ENCODE data around the gene DDX51. TPM values are rescaled to one million over a fixed set of nuclear protein-coding genes. Genes with fewer than 3 reads are reported as not detected.

The DDX51 gene, protein sequence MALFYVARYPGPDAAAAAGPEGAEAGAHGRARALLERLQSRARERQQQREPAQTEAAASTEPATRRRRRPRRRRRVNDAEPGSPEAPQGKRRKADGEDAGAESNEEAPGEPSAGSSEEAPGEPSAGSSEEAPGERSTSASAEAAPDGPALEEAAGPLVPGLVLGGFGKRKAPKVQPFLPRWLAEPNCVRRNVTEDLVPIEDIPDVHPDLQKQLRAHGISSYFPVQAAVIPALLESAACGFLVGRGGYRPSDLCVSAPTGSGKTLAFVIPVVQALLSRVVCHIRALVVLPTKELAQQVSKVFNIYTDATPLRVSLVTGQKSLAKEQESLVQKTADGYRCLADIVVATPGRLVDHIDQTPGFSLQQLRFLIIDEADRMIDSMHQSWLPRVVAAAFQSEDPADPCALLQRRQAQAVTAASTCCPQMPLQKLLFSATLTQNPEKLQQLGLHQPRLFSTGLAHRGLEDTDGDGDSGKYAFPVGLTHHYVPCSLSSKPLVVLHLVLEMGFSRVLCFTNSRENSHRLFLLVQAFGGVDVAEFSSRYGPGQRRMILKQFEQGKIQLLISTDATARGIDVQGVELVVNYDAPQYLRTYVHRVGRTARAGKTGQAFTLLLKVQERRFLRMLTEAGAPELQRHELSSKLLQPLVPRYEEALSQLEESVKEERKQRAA
- 12.0 and 12.5 TPM in 2 replicates for total RNA-seq (2014; rRNA removed; shearing (Covaris generic))

DNA sequence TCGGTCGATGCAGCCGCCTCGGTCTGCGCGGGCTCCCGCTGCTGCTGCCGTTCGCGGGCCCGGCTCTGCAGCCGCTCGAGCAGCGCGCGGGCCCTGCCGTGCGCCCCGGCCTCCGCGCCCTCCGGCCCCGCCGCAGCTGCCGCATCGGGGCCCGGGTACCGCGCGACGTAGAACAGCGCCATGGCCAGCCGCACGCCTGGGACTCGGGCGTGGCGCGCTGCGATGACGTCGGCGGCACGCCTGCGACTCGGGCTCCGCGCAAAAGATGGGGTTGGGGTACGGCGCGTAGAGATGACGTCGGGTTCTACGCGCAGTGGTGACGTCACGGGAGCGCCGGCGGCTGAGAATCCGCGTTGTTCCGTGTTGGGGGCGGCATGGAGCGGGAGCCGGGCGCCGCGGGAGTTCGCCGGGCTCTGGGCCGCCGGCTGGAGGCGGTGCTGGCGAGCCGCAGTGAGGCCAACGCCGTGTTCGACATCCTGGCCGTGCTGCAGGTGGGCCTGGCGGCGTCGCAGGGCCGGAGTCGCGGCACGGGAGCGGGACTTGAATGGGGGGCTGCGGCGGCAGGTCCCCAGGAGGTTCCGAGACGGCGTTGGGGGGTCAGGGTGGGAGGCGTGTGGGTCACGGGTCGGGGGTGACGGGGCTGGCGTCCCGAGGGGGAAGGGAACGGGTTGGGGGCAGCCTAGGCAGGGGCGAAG, at the start of gene DDX51, which contains the start of gene NOC4L:
DDX51 (minus strand) TSS at position 205 of the 695 bp plus-strand sequence; CDS start at position 182, 23 bp downstream.
NOC4L (plus strand) TSS at position 343 of the 695 bp plus-strand sequence; CDS start at position 375, 32 bp downstream.
- peak; percentile 89 to 92 for DNase-seq
- Histone ChIP-seq H3K4me3 (peak within 1 kb of the TSS; percentile 83), H3K27me3 (no peaks in the 10 kb centered on the region), H3K36me3 (peaks cover 24% of the 10 kb centered on the region), H3K27ac (peak within 1 kb of the TSS; percentile 50), H3K4me1 (no peaks in the 10 kb centered on the region), H3K9me3 (replicated peaks) (no peaks in the 10 kb centered on the region)

DNA sequence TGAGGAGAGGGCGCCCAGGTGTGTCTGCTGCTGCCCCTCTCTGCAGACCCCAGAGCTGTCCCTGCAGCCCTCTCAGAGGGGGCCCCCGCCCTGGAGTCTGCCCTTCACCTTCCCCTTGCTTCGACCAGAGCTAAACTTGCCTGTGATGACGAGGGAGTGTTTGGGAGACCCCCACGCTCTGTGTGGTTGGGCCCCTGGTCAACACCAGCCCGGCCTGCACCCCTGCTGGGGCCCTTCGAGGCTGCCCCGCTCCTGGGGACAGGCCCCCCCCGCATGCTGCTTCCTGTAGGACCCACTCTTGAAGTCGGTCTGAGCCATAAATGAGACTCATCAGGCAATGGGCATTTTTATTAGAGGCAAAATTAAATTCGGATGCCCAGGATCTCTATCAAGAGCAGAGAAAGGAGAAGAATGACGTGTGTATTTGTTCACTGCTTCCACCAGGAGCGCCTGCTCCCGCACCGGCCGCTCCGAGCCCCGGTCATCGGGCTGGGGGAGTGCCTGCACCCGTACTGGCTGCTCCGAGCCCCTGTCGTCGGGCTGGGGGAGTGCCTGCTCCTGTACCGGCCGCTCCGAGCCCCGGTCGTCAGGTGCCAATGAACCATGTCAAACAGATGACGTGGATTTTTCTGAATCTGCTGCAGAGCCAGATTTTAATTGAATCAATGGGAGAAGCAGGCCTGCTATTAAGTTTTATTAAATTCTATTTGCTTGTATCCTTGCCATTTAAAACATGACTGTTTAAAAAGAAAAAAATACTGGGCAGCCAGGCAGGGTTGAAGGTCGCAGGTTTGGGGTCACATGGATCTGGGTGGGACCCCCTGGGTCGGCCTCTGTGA, 47.8 kb upstream of the DDX51 start:
- Histone ChIP-seq H3K9me3 (replicated peaks) (no peaks in the 10 kb centered on the region), H3K4me1 (no peaks in the 10 kb centered on the region), H3K27me3 (no peaks in the 10 kb centered on the region), H3K4me3 (no peak overlapping the region), H3K27ac (no peak overlapping the region), H3K36me3 (no peaks in the 10 kb centered on the region)
- no peak for DNase-seq

DNA sequence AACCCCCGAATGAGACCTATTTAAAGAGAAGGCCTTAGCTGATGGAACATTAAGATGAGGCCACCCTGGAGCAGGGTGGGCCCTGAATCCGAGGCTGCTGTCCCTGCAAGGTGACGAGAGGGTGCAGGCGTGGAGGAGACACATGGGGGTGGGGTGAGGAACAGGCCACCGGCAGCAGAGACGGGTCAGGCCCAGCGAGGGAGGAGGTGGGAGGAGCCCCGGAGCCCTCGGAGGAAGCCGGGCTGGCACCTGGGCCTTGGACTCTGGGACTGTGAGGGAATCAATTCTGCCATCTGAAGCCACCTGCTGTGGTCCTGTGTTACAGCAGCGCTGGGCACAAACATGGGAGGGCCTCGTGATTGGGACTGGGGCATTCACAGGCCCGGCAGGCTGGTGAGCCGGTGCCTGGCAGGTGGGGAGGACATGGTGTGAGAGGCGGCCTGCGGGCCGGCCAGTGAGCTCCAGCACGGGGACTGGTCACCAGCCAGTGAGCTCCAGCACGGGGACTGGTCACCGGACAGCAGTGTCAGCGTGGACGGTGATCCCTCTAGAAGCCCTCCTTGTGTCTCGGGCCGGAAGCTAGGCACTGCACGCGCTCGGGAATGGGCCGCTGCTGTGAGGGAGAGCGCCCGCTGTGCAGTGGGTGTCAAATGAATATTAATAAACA, 46.8 kb upstream of the DDX51 start:
- H3K27me3 ChIP-seq, result no peaks in the 10 kb centered on the region
- H3K27ac ChIP-seq, result no peak overlapping the region
- no peaks in the 10 kb centered on the region for H3K36me3 ChIP-seq
- H3K4me3 ChIP-seq, result no peak overlapping the region
- no peak for DNase-seq
- no peaks in the 10 kb centered on the region for H3K9me3 ChIP-seq (replicated peaks)
- no peaks in the 10 kb centered on the region for H3K4me1 ChIP-seq

DNA sequence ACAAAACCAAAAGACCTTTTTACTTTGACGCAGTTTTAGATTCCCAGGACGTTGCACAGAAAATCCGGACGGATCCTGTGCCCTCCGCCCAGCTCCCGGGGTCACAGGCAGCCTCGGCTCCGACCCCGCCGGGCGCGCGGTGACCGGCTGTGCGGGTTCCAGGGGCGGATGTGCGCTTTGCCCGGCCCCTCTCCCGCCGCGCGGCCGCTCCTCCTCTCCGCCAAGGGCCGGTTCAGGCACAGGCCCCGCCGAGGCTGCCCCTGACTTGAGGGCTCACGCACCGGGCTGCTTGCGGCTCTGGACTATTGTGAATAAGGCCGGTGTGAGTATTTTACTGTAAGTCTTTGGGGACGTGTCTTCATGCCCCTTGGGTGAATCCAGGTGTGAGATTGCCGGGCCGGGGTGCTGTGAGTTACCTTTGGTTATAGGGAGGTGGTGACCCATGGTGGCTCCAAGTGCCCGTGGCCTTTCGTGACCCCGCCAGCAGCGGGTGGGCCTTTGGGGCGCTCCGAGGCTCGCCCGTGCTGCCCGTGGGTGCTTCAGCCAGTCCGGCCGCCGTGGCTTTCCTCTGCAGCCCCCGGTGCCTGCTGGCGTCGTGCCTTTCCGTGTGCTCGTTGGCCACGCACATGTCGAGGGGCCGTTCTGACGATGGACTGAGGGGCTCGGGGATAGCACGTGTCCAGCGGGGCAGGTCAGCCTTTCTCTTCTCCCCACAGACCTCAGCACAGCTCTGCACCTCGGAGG, 46.1 kb upstream of the DDX51 start:
- peak overlapping the region; percentile 26 for H3K27ac ChIP-seq
- H3K27me3 ChIP-seq, result no peaks in the 10 kb centered on the region
- peak overlapping the region; percentile 62 for H3K4me3 ChIP-seq
- DNase-seq, result peak in 1 of 2 experiments; percentile 16
- H3K9me3 ChIP-seq (replicated peaks), result no peaks in the 10 kb centered on the region
- no peaks in the 10 kb centered on the region for H3K4me1 ChIP-seq
- no peaks in the 10 kb centered on the region for H3K36me3 ChIP-seq

DNA sequence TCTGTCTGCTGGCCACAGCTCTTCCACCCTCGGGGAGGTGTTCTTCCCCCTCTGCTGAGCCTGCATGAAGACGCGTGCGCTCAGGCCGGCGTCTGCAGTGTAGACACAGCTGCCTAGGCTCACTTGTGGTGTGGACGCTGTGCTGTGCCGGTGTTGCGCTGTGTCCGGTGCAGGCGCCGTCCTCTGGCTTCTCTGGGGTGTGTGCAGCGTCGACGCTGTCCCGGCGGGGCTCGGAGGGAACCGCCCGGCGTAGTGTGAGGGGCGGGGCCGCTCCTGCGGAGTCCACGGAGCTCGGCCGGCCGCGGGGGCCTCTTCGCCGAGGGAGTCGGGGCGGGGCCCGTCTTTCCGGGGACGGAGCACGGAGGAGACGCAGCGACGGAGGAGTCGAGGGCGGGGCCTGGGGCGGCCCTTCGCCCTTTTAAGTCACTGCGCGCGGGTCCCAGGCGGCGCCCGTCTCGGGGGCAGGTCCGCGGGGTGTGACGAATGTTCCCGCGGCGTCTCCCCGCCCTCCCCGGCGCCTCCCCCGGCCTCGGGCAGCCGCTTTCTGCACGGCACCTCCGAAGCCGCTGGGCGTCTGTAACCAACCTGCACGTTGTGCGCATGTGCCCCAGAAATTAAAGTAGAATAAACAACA, 45.4 kb upstream of the DDX51 start:
- peak; percentile 86 to 87 for DNase-seq
- no peaks in the 10 kb centered on the region for H3K36me3 ChIP-seq
- H3K27ac ChIP-seq, result peak overlapping the region; percentile 26
- peak overlapping the region; percentile 62 for H3K4me3 ChIP-seq
- H3K9me3 ChIP-seq (replicated peaks), result no peaks in the 10 kb centered on the region
- H3K27me3 ChIP-seq, result no peaks in the 10 kb centered on the region
- no peaks in the 10 kb centered on the region for H3K4me1 ChIP-seq

DNA sequence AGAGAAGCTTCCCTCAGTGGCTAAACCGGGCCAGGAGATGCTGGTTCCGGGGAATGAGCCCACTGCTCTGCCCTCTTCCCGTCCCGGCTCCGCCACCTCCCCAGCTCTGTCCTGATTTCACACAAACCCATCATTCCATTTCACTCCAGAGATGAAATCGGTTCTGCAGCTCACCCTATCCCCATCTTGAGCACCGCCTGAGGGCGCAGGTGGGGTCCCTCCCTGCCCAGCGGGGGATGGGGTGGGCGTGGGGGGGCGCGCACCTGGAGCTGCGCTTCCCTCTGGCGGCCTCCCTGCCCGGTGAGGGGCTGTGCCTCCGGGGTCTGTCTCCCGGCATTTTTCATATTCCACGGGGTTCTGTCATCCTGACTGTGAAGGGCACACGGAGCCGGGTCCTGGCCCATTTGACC, 44.8 kb upstream of the DDX51 start:
- no peaks in the 10 kb centered on the region for H3K36me3 ChIP-seq
- H3K4me1 ChIP-seq, result no peaks in the 10 kb centered on the region
- H3K27ac ChIP-seq, result no peak overlapping the region
- peak overlapping the region; percentile 62 for H3K4me3 ChIP-seq
- no peaks in the 10 kb centered on the region for H3K27me3 ChIP-seq
- DNase-seq, result no peak
- no peaks in the 10 kb centered on the region for H3K9me3 ChIP-seq (replicated peaks)

DNA sequence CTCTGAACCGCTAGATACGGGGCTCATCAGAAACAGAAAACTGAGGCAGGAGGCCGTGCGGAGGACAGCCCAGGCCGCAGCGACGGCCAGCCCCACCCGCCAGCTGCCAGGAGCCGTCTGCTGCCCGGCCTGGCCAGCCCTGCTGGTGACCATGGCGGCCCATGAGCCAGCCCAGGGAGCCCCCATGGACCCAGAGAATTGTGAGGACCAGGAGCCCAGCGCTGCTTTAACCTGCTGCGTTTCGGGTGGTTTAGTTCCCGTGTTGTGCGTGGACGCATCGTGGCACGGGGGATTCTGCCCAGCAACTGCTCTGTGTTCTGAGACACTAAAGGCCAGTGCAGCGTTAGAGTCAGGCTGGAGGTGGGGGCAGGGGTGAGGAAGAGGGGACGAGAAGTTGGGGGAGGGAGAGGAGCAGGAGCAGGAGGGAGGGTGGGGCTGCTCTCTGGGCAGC, 44.4 kb upstream of the DDX51 start:
- H3K27me3 ChIP-seq, result no peaks in the 10 kb centered on the region
- no peak overlapping the region for H3K4me3 ChIP-seq
- no peaks in the 10 kb centered on the region for H3K4me1 ChIP-seq
- no peaks in the 10 kb centered on the region for H3K36me3 ChIP-seq
- DNase-seq, result no peak
- no peak overlapping the region for H3K27ac ChIP-seq
- H3K9me3 ChIP-seq (replicated peaks), result no peaks in the 10 kb centered on the region

DNA sequence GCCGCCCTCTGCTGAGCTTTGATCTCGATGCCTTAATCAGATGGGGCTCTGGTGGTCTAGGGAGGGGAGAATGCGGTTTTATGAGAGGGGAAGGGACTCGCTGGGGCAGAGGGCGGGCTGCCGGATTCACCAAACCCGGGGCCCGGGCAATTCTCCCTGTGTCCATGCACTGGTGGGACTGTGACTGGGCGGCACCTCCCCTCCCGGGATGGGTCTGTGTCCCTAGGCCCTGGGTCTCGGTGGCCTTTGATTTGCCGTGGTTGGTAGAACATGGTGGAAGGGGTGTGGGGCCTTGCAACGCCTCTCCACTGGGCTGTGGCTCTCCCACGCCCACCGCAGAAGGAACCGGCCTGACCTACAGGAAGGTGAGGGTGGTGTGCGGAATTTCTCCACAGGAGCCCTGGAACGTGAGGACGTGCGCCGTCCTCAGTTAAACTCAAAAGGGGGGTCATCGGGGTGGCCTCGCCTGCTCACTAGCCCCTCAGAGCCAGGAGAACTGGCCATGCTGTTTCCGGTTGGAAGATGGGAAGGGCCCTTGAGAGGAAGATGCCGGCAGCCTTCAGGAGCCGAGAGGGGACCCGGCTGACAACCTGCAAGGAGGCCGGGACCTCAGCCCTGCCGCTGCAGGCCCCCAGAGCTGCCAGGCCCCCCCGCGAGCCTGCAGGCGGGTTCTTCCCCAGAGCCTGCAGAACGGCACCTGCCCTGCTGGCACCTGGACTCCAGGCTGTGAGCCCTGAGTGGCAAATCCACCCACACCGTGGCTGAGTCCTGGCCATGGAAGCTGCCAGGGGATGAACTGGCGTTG, 43.7 kb upstream of the DDX51 start:
- Histone ChIP-seq H3K36me3 (no peaks in the 10 kb centered on the region), H3K27me3 (no peaks in the 10 kb centered on the region), H3K27ac (no peak overlapping the region), H3K4me1 (no peaks in the 10 kb centered on the region), H3K9me3 (replicated peaks) (no peaks in the 10 kb centered on the region), H3K4me3 (no peak overlapping the region)
- no peak for DNase-seq

DNA sequence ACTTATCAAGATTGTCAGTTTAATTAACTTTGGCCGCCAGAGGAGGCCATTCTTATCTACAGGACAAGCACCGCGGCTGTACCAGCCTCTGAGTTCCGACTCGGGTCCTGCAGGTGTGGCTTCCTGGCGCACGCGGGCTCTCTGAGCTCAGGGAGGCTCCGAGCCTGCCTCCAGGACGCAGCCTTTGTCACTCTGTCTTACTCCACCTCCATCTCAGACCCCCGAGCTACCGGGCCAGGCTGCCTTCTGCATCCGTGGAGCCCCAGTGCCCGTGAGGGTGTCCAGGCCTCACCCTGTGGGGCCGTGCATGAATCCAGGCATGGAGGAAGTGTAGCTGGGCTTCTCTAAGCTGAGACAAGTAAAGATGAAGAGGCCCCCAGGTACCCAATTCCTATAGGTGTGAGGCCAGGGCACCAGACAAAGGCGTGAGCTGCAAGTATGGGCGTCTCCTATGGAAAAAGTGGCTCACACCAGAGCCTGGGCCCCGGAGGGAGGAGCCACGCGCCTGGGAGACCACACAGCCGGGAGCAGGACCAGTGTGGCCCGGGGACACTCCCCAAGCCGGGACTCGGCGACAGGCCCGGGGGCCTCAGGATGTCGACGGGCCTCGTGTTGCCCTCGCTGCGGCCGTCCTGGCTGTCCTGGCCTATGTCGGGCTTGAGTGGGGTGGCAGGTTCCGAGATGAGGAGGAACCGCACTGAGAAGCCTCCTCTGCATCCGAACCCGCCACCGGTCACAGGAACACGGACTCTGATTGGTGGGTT, 42.9 kb upstream of the DDX51 start:
- Histone ChIP-seq H3K9me3 (replicated peaks) (no peaks in the 10 kb centered on the region), H3K4me1 (no peaks in the 10 kb centered on the region), H3K27me3 (no peaks in the 10 kb centered on the region), H3K36me3 (no peaks in the 10 kb centered on the region), H3K27ac (no peak overlapping the region), H3K4me3 (no peak overlapping the region)
- DNase-seq, result no peak

DNA sequence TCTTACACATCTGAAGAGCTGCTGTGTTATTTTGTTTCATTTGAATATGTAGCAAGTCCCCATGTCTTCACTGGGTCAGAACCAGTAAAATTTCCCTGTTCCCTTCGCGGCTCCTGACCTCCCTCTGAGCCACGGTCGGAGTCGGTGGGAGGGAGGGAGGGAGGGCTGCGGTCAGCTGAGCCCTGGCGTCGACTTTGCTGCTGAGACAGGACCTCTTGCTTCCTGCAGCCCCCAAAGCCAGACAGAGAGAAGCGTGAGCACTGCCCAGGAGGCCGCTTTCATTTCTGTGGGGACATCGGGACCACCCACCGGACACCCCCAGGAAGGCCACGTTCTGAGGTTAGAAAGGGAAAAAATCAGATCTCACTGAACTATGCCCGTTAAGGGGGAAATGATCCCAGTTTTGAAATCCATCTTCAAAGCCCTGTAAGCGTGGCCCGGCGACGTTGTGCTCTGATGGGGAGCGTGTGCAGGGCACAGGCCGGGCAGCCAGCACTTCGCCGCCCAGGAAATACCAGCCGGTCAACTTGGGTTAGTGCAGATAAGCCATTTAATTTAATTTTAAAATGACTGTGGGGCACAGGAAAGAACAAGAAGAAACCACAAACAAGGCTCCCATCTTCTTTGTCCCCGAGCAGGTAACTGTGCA, 42.2 kb upstream of the DDX51 start:
- Histone ChIP-seq H3K4me1 (no peaks in the 10 kb centered on the region), H3K4me3 (no peak overlapping the region), H3K27me3 (no peaks in the 10 kb centered on the region), H3K36me3 (no peaks in the 10 kb centered on the region), H3K27ac (no peak overlapping the region), H3K9me3 (replicated peaks) (no peaks in the 10 kb centered on the region)
- DNase-seq, result no peak

DNA sequence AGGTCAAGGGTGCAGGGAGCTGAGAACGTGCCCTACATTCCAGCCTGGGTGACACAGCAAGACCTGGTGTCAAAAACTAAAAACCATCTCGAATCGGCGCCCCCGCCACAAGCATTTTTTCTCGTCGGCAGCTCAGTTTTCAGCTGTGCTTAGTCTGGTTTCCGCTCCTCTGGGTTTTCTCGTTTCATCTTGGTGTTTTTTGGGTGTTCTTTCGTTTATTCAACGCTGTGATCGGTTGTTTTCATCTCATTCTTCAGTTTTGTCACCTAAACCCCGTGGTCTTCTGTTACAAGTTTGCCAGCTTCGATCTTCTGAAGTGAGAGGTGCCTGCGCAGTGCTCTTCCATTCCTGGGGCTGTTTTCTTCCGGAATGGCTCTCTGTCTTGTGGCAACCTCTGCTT, 41.6 kb upstream of the DDX51 start:
- Histone ChIP-seq H3K27ac (no peak overlapping the region), H3K4me3 (no peak overlapping the region), H3K4me1 (no peaks in the 10 kb centered on the region), H3K27me3 (no peaks in the 10 kb centered on the region), H3K9me3 (replicated peaks) (no peaks in the 10 kb centered on the region), H3K36me3 (no peaks in the 10 kb centered on the region)
- DNase-seq, result no peak

Measured in SJCRH30 (cell line).